HCT116 (cell line): ENCODE results near the gene RASL11A. TPM values are rescaled to one million over a fixed set of nuclear protein-coding genes. Genes with fewer than 3 reads are reported as not detected.

Experiments used
- ATAC-seq: fragments of 200-7000 bp; cut with Tn5 transposase; 2 replicates; pipeline ENCODE4 v1.9.1; 2020; ENCODE audit warnings: mild to moderate bottlenecking, moderate library complexity
- BruUV-seq: library from RNA; stranded (reverse); fragments of 400-500 nt; replicated peaks from 2 replicates; lab custom pipeline; 2021; lab: Mats Ljungman, UMichigan
- CTCF ChIA-PET: fragments of 300-600 bp; sonication (Branson Sonifier 250); formaldehyde crosslinking; loops from one replicate; lab custom pipeline; 2021; ENCODE audit warnings: antibody characterized with exemption; lab: Charles Lee
- POLR2A ChIA-PET: fragments of 300-600, 350-600 bp; sonication (Branson Sonifier 250); formaldehyde crosslinking; loops from one replicate; lab custom pipeline; 2021; ENCODE audit warnings: antibody characterized with exemption; lab: Charles Lee
- RAD21 ChIA-PET, 2 experiments: fragments of 300-600 bp; sonication (Branson Sonifier 250); formaldehyde crosslinking; loops; one replicate each; lab custom pipeline; 2023; ENCODE audit warnings: low total read pairs in 2 of 2; ENCODE audit not compliant: uncharacterized antibody in 2 of 2, unreplicated experiment in 2 of 2, low non-redundant PET in 1 of 2; lab: Charles Lee
- DNase-seq: peaks from one replicate; pipeline ENCODE4 v3.0.0-alpha.2; 2010; ENCODE audit warnings: low read depth, low spot score
- H2AFZ ChIP-seq: fragments of 200-600 bp; shearing (Covaris generic), sonication (generic); 2 replicates; pipeline ENCODE4 v1.6.1; 2017; ENCODE audit warnings: low read depth, mixed run types, mixed read lengths, antibody characterized with exemption, low read length; ENCODE audit not compliant: poor library complexity, severe bottlenecking
- H3K27ac ChIP-seq: 2 replicates; pipeline ENCODE4 v1.5.1; 2012; ENCODE audit warnings: low read depth, low read length
- H3K27me3 ChIP-seq: fragments of 200-600 bp; sonication (generic); 2 replicates; pipeline ENCODE4 v1.6.1; 2016; ENCODE audit warnings: mixed run types, low read length, mixed read lengths; ENCODE audit not compliant: insufficient read depth
- H3K36me3 ChIP-seq, 2 experiments: fragments of 200-500 bp in 1 of 2; fragments of 200-600 bp in 1 of 2; sonication (Bioruptor generic) in 1 of 2; sonication (generic) in 1 of 2; 2 replicates each; pipeline versions ENCODE4 v1.5.1 to v1.6.1; 2014 to 2016; ENCODE audit warnings: low read length in 2 of 2, inconsistent platforms in 1 of 2, mixed read lengths in 1 of 2, mixed run types in 1 of 2; ENCODE audit not compliant: insufficient read depth in 2 of 2, control insufficient read depth in 1 of 2
- H3K4me1 ChIP-seq, 2 experiments: fragments of 200-600 bp in 1 of 2; sonication (generic) in 1 of 2; 2 replicates each; pipeline versions ENCODE4 v1.5.1 to v1.6.1; 2012 to 2017; ENCODE audit warnings: low read length in 2 of 2, inconsistent platforms in 1 of 2, mild to moderate bottlenecking in 1 of 2, mixed read lengths in 1 of 2, mixed run types in 1 of 2, moderate library complexity in 1 of 2; ENCODE audit not compliant: insufficient read depth in 2 of 2, control insufficient read depth in 1 of 2
- H3K4me2 ChIP-seq: fragments of 200-600 bp; sonication (generic); 2 replicates; pipeline ENCODE4 v1.6.1; 2017; ENCODE audit warnings: mixed run types, low read length, mixed read lengths
- H3K4me3 ChIP-seq, 2 experiments: fragments of 200-600 bp in 1 of 2; sonication (generic) in 1 of 2; replicated peaks in 1 of 2; 2 replicates each; pipeline ENCODE4 v1.5.1; 2011 to 2016; ENCODE audit warnings: low read length in 2 of 2, control low read depth in 1 of 2, low read depth in 1 of 2, mild to moderate bottlenecking in 1 of 2, mixed read lengths in 1 of 2, mixed run types in 1 of 2
- H3K79me2 ChIP-seq: fragments of 200-600 bp; sonication (generic); 2 replicates; pipeline ENCODE4 v1.6.1; 2017; ENCODE audit warnings: mild to moderate bottlenecking, mixed run types, low read length, moderate library complexity, mixed read lengths; ENCODE audit not compliant: insufficient read depth
- H3K9ac ChIP-seq: fragments of 200-600 bp; sonication (generic); 2 replicates; pipeline ENCODE4 v1.6.1; 2016; ENCODE audit warnings: low read length, mixed read lengths
- H3K9me2 ChIP-seq: fragments of 200-600 bp; sonication (generic), shearing (Covaris generic); 2 replicates; pipeline ENCODE4 v1.6.1; 2017; ENCODE audit warnings: mixed run types, mild to moderate bottlenecking, moderate library complexity; ENCODE audit not compliant: insufficient read depth
- H3K9me3 ChIP-seq, 2 experiments: fragments of 200-500 bp in 1 of 2; fragments of 200-600 bp in 1 of 2; sonication (Bioruptor generic) in 1 of 2; sonication (generic) in 1 of 2; 2 replicates each; pipeline ENCODE4 v1.6.1; 2014 to 2017; ENCODE audit warnings: low read length in 2 of 2, mixed read lengths in 2 of 2, inconsistent platforms in 1 of 2, low read depth in 1 of 2, mild to moderate bottlenecking in 1 of 2, mixed run types in 1 of 2, moderate library complexity in 1 of 2; ENCODE audit not compliant: control insufficient read depth in 1 of 2, insufficient read depth in 1 of 2
- H4K20me1 ChIP-seq: fragments of 200-600 bp; sonication (generic), shearing (Covaris generic); 2 replicates; pipeline ENCODE4 v1.6.1; 2017; ENCODE audit warnings: mixed run types, mild to moderate bottlenecking, moderate library complexity; ENCODE audit not compliant: insufficient read depth
- CEBPB ChIP-seq: IDR thresholded peaks from 2 replicates; pipeline ENCODE4 v1.6.1; 2012; ENCODE audit warnings: low read depth
- EGR1 ChIP-seq: IDR thresholded peaks from 2 replicates; pipeline ENCODE4 v1.6.1; 2012; ENCODE audit warnings: low read depth
- ELF1 ChIP-seq: IDR thresholded peaks from 2 replicates; pipeline ENCODE4 v1.6.1; 2012; ENCODE audit warnings: low read depth, borderline replicate concordance
- EZH2 ChIP-seq: fragments of 200-600 bp; sonication (generic); IDR thresholded peaks from 2 replicates; pipeline ENCODE4 v1.6.1; 2017; ENCODE audit warnings: antibody characterized with exemption, mixed run types
- EZH2phosphoT487 ChIP-seq: fragments of 200-600 bp; IDR thresholded peaks from 2 replicates; pipeline ENCODE4 v1.6.1; 2018; ENCODE audit warnings: antibody characterized with exemption, borderline replicate concordance
- FOSL1 ChIP-seq: IDR thresholded peaks from 2 replicates; pipeline ENCODE4 v1.6.1; 2012; ENCODE audit warnings: low read depth
- POLR2A ChIP-seq: IDR thresholded peaks from 2 replicates; pipeline ENCODE4 v1.7.0; 2011; ENCODE audit warnings: borderline replicate concordance; ENCODE audit not compliant: insufficient read depth, insufficient read length; ENCODE audit errors: extremely low read depth
- POLR2AphosphoS5 ChIP-seq: IDR thresholded peaks from 2 replicates; pipeline ENCODE4 v1.6.1; 2011; ENCODE audit warnings: mild to moderate bottlenecking, low read depth, low read length, moderate library complexity
- RAD21 ChIP-seq: IDR thresholded peaks from 2 replicates; pipeline ENCODE4 v1.6.1; 2012; ENCODE audit warnings: low read depth, mild to moderate bottlenecking
- SP1 ChIP-seq: IDR thresholded peaks from 2 replicates; pipeline ENCODE4 v1.6.1; 2012; ENCODE audit warnings: low read depth
- SRF ChIP-seq: IDR thresholded peaks from 2 replicates; pipeline ENCODE4 v1.6.1; 2012; ENCODE audit warnings: low read depth
- TCF7L2 ChIP-seq: IDR thresholded peaks from 2 replicates; pipeline ENCODE4 v1.7.0; 2011; ENCODE audit warnings: borderline replicate concordance, inconsistent platforms; ENCODE audit not compliant: insufficient read depth, insufficient read length; ENCODE audit errors: extremely low read depth
- YY1 ChIP-seq: IDR thresholded peaks from 2 replicates; pipeline ENCODE4 v1.6.1; 2011; ENCODE audit warnings: low read length, low read depth, moderate library complexity, mild to moderate bottlenecking; ENCODE audit not compliant: insufficient replicate concordance; ENCODE audit errors: extremely low read depth
- ZNF274 ChIP-seq: fragments of 200-500 bp; sonication (Bioruptor generic); IDR thresholded peaks from 2 replicates; pipeline ENCODE4 v1.6.1; 2014; ENCODE audit warnings: mild to moderate bottlenecking, low read depth, low read length, inconsistent platforms
- intact Hi-C: fragments of 100-400 bp; cut with micrococcal nuclease; formaldehyde crosslinking; loops from 2 replicates; pipeline ENCODE4 v1.10.0; 2022
- total RNA-seq: library from RNA; stranded (reverse); gene quantifications from one replicate; pipeline ENCODE4 v1.2.1, GENCODE V29; 2021; ENCODE audit not compliant: unreplicated experiment
- TF ChIP-seq, protein P1 (sequence below): IDR thresholded peaks from 2 replicates; pipeline ENCODE4 v1.6.1; 2012
- TF ChIP-seq, protein P2 (sequence below): IDR thresholded peaks from 2 replicates; pipeline ENCODE4 v1.6.1; 2011; ENCODE audit warnings: mild to moderate bottlenecking, low read length, moderate library complexity; ENCODE audit not compliant: insufficient replicate concordance; ENCODE audit errors: extremely low read depth
- TF ChIP-seq, protein P3 (sequence below): IDR thresholded peaks from 2 replicates; pipeline ENCODE4 v1.6.1; 2012

RASL11A gene
- total RNA-seq, 1 experiment from 2014 or later, result 5.0 TPM

DNA sequence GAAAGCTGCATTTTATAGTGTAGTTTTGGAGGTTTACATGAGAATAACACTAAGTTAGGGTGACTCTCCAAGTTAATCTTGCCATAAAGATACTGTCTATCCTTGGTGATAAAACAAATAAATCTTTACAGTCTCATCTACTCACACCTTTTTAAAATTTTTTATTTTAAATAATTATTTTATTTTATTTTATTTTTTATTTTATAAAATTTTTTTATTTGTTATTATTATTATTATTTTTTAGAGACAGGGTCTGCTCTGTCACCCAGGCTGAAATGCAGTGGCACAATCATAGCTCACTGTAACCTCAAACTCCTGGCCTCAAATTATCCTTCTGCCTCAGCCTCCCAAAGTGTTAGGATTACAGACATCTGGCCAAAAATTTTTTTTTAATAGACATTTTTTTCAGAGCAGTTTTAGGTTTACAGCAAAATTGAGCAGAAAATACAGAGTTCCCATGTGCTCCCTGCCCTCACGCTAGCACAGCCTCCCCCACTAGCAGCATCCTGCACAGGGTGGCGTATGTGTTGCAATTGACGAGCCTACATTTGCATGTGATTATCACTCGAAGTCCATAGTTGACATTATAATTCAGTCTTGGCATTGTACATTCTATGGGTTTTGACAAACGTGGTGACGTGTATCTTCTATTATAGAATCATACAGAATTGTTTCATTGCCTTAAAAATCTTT, 41.0 kb downstream of the RASL11A start (continued):
- TF ChIP-seq, protein P1, sequence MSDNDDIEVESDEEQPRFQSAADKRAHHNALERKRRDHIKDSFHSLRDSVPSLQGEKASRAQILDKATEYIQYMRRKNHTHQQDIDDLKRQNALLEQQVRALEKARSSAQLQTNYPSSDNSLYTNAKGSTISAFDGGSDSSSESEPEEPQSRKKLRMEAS, result no peak
- TF ChIP-seq YY1 (no peak), POLR2AphosphoS5 (no peak), FOSL1 (no peak)
- TF ChIP-seq, protein P2, sequence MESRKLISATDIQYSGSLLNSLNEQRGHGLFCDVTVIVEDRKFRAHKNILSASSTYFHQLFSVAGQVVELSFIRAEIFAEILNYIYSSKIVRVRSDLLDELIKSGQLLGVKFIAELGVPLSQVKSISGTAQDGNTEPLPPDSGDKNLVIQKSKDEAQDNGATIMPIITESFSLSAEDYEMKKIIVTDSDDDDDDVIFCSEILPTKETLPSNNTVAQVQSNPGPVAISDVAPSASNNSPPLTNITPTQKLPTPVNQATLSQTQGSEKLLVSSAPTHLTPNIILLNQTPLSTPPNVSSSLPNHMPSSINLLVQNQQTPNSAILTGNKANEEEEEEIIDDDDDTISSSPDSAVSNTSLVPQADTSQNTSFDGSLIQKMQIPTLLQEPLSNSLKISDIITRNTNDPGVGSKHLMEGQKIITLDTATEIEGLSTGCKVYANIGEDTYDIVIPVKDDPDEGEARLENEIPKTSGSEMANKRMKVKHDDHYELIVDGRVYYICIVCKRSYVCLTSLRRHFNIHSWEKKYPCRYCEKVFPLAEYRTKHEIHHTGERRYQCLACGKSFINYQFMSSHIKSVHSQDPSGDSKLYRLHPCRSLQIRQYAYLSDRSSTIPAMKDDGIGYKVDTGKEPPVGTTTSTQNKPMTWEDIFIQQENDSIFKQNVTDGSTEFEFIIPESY, result no peak

DNA sequence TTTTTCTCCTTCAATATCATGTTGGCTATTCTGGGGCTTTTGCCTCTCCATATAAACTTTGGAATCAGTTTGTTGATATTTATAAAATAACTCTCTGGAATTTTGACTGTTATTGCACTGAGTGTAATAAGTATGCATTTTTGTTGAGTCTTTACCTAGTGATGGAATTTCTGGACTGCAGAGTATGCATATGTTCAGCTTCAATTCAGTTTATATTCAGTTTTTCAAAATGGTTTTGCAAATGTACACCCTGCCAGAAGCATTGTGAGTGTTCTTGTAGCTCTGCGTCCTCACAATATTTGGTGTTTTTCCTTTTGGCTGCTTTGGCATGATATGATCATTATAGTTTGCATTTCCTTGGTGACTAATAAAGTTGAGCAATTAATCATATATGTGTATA, 43.1 kb downstream of the RASL11A start:
- ATAC-seq (no peak), DNase-seq (no peak)
- no TSS peak for BruUV-seq
- Histone ChIP-seq H3K36me3 (no peaks in the 10 kb centered on the region), H3K27ac (no peak overlapping the region), H3K4me1 (peaks cover 20 to 23% of the 10 kb centered on the region in 2 experiments), H3K79me2 (no peaks in the 10 kb centered on the region), H3K9me2 (no peaks in the 10 kb centered on the region), H4K20me1 (no peaks in the 10 kb centered on the region), H2AFZ (no peak overlapping the region), H3K4me2 (no peak overlapping the region), H3K9ac (no peak overlapping the region), H3K9me3 (no peaks in the 10 kb centered on the region), H3K27me3 (no peaks in the 10 kb centered on the region), H3K4me3 (no peak overlapping the region)
- ChIA-PET CTCF (no interaction called here), RAD21 (no interaction called here), POLR2A (no interaction called here)
- TF ChIP-seq POLR2A, result no peak
- TF ChIP-seq POLR2AphosphoS5, result no peak
- no peak for TF ChIP-seq RAD21
- TF ChIP-seq EZH2, result no peak
- TF ChIP-seq, protein P3, sequence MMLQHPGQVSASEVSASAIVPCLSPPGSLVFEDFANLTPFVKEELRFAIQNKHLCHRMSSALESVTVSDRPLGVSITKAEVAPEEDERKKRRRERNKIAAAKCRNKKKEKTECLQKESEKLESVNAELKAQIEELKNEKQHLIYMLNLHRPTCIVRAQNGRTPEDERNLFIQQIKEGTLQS, result no peak
- no peak for TF ChIP-seq EGR1
- TF ChIP-seq SRF, result no peak
- no peak for TF ChIP-seq EZH2phosphoT487
- TF ChIP-seq SP1, result no peak
- TF ChIP-seq, protein P2, result no peak
- TF ChIP-seq ELF1, result no peak
- TF ChIP-seq CEBPB, result no peak
- no peak for TF ChIP-seq ZNF274
- TF ChIP-seq, protein P1, result no peak
- no peak for TF ChIP-seq FOSL1
- TF ChIP-seq TCF7L2, result no peak
- intact Hi-C loops, result no loop called here
